ENCODE results near the gene NXPH3. TPM values are rescaled to one million over a fixed set of nuclear protein-coding genes. Genes with fewer than 3 reads are reported as not detected.

NXPH3 gene
- total and polyA plus RNA-seq, 2 of the 13 experiments (the other 11 are each of a cell fraction or from before 2014, with no cell fraction given): 0.04 to 0.58 TPM

GRCh38 chr17:49598918-49599317 lies 23.2 kb downstream of the NXPH3 start:
- no peak for ATAC-seq
- H3K36me3 ChIP-seq (replicated peaks in 1 of 2; ENCODE audit: control insufficient read depth in 1 of 2, insufficient read depth in 2 of 2, low read length in 2 of 2): peaks cover 15 to 43% of the 10 kb centered on the region in 2 experiments
- no peak for FAIRE-seq
- H4K20me1 ChIP-seq (ENCODE audit: insufficient read depth, low read length): no peaks in the 10 kb centered on the region
- H3K27me3 ChIP-seq (ENCODE audit: control insufficient read depth in 1 of 2, insufficient read depth in 2 of 2, low read length in 2 of 2): no peaks in the 10 kb centered on the region
- no peaks in the 10 kb centered on the region for H3K9me3 ChIP-seq (ENCODE audit: low read length)
- no peak for DNase-seq (ENCODE audit: low spot score)
- in situ Hi-C loops (cut with HindIII; ENCODE audit: extremely low pct_ligation_motif_present, low pct_unique_long_range_greater_than_20kb) (no loop called here), intact Hi-C loops (cut with micrococcal nuclease; ENCODE audit: unreplicated experiment) (no loop called here)
- H3K9ac ChIP-seq (ENCODE audit: insufficient read depth, low read depth, low read length): no peak overlapping the region
- H3K4me2 ChIP-seq (ENCODE audit: low read depth, low read length): no peak overlapping the region
- CTCF ChIA-PET (ENCODE audit: low intra/inter-chr PET ratio, low total read pairs): no interaction called here
- TF ChIP-seq MED13 (CRISPR knock-in tag; IDR thresholded peaks at IDR 0.05): no peak
- TF ChIP-seq ZSCAN30 (CRISPR knock-in tag; IDR thresholded peaks at IDR 0.05): no peak
- TF ChIP-seq HNRNPH1 (optimal IDR thresholded peaks at IDR 0.05; ENCODE audit: low read depth, low read length): no peak
- no peak for TF ChIP-seq MED1 (CRISPR knock-in tag; IDR thresholded peaks at IDR 0.05)
- TF ChIP-seq SP5 (CRISPR knock-in tag; IDR thresholded peaks at IDR 0.05; ENCODE audit: borderline replicate concordance, low read depth): no peak
- no peak for TF ChIP-seq NCOR1 (IDR thresholded peaks at IDR 0.05; ENCODE audit: borderline replicate concordance, low read length)
- TF ChIP-seq ZNF354B (CRISPR knock-in tag; IDR thresholded peaks at IDR 0.05): no peak
- TF ChIP-seq ZBTB44 (CRISPR knock-in tag; IDR thresholded peaks at IDR 0.05): no peak
- no peak for TF ChIP-seq FLYWCH1 (CRISPR knock-in tag; IDR thresholded peaks at IDR 0.05)
- no peak for TF ChIP-seq CHD4 (IDR thresholded peaks at IDR 0.05; ENCODE audit: borderline replicate concordance, low read length)
- TF ChIP-seq NCOA5 (CRISPR knock-in tag; IDR thresholded peaks at IDR 0.05): no peak
- no peak for TF ChIP-seq GATAD2A (CRISPR knock-in tag; IDR thresholded peaks at IDR 0.05)
- TF ChIP-seq ZIK1 (CRISPR knock-in tag; IDR thresholded peaks at IDR 0.05; ENCODE audit: borderline replicate concordance, low read depth): no peak
- no peak for TF ChIP-seq ZNF574 (CRISPR knock-in tag; IDR thresholded peaks at IDR 0.05)
- no peak for TF ChIP-seq KLF13 (CRISPR knock-in tag; IDR thresholded peaks at IDR 0.05)
- TF ChIP-seq ZNF281 (CRISPR knock-in tag; IDR thresholded peaks at IDR 0.05; ENCODE audit: borderline replicate concordance): no peak
- TF ChIP-seq DR1 (CRISPR knock-in tag; IDR thresholded peaks at IDR 0.05): no peak
- TF ChIP-seq ELK4 (CRISPR knock-in tag; IDR thresholded peaks at IDR 0.05; ENCODE audit: borderline replicate concordance): no peak
- peaks cover 48% of the 10 kb centered on the region for H3K4me1 ChIP-seq (ENCODE audit: insufficient read depth, low read length)
- no peak overlapping the region for H3K27ac ChIP-seq (ENCODE audit: extremely low read length, insufficient read depth, low read length)
- POLR2A ChIA-PET: no interaction called here
- no peaks in the 10 kb centered on the region for H3K79me2 ChIP-seq (ENCODE audit: insufficient read depth, low read length)
- no peak overlapping the region for H3K4me3 ChIP-seq (replicated peaks in 1 of 3; ENCODE audit: insufficient read depth in 1 of 3, low read depth in 2 of 3, low read length in 3 of 3)
- no TSS peak for BruUV-seq (replicated peaks)
- 98% methylated on average over 3 of the region's 3 CpGs for WGBS (ENCODE audit: low lambda C conversion rate)
- H2AFZ ChIP-seq (ENCODE audit: low read length): no peak overlapping the region

Measured in HepG2 (cell line).